Measurements from ENCODE around the gene ADAM15. TPM values are rescaled to one million over a fixed set of nuclear protein-coding genes. Genes with fewer than 3 reads are reported as not detected.

Gene ADAM15
- total RNA-seq, 1 experiment from 2014 or later: 30.6 TPM

- Histone ChIP-seq H3T11ph (ENCODE audit: low read length) (no peak within 1 kb of the TSS), H4K8ac (replicated peaks; ENCODE audit: insufficient read length, low read depth, low read length) (no peak within 1 kb of the TSS), H3K79me2 (ENCODE audit: insufficient read depth, low read length) (no peaks in the 10 kb centered on the region; the same call in 1 of the 2 replicates), H3K4me1 (ENCODE audit: insufficient read depth, low read length) (peaks cover 5% of the 10 kb centered on the region; the same call in 1 of the 2 replicates), H3K79me1 (ENCODE audit: insufficient read depth, low read depth, low read length, poor library complexity, severe bottlenecking) (no peaks in the 10 kb centered on the region), H3K9me3 (ENCODE audit: control insufficient read depth, low read depth, low read length) (no peaks in the 10 kb centered on the region), H3K23ac (ENCODE audit: insufficient read length, low read depth, low read length) (no peak within 1 kb of the TSS), H2BK5ac (ENCODE audit: insufficient read length, low read length) (no peak within 1 kb of the TSS), H3K23me2 (ENCODE audit: insufficient read length, low read depth, low read length, poor library complexity, severe bottlenecking) (peaks cover 26% of the 10 kb centered on the region), H2BK15ac (ENCODE audit: low read depth, low read length) (no peak within 1 kb of the TSS), H3K18ac (ENCODE audit: insufficient read length, low read depth, low read length) (no peak within 1 kb of the TSS), H2BK120ac (ENCODE audit: low read depth, low read length, poor library complexity, severe bottlenecking) (no peak within 1 kb of the TSS), H2AFZ (ENCODE audit: low read length) (no peak within 1 kb of the TSS), H2BK20ac (ENCODE audit: low read depth, low read length, poor library complexity, severe bottlenecking) (no peak within 1 kb of the TSS), H2BK12ac (ENCODE audit: insufficient read length, low read depth, low read length) (no peak within 1 kb of the TSS), H3K27me3 (ENCODE audit: insufficient read depth, low read length) (no peaks in the 10 kb centered on the region), H3K27ac (ENCODE audit: insufficient read length, low read depth, low read length) (no peak within 1 kb of the TSS), H3K9ac (ENCODE audit: extremely low read depth, insufficient read length, low read length) (peak within 1 kb of the TSS; percentile 36), H2AK5ac (ENCODE audit: insufficient read length, low read length) (no peak within 1 kb of the TSS), H3K14ac (ENCODE audit: insufficient read depth, low read length) (peak within 1 kb of the TSS; percentile 32), H4K91ac (ENCODE audit: insufficient read length, low read depth, low read length) (no peak within 1 kb of the TSS), H3K4ac (ENCODE audit: low read depth, low read length) (no peak within 1 kb of the TSS), H3K4me2 (ENCODE audit: insufficient read depth, insufficient read length, low read length) (peak within 1 kb of the TSS; percentile 90), H3K56ac (ENCODE audit: insufficient read length, low read depth, low read length) (no peak within 1 kb of the TSS), H4K5ac (ENCODE audit: insufficient read length, low read depth, low read length) (no peak within 1 kb of the TSS), H4K20me1 (ENCODE audit: control insufficient read depth, insufficient read depth, insufficient read length) (no peaks in the 10 kb centered on the region)
- Mint-ChIP-seq H3K4me3 (peak within 1 kb of the TSS; percentile 93 to 97), H3K36me3 (ENCODE audit: insufficient read depth in 1 of 3, low read depth in 3 of 3) (no peaks in the 10 kb centered on the region; a peak in 2 of 7 replicates), H3K9me3 (peaks cover 0 to 2% of the 10 kb centered on the region in 2 experiments; a peak in 3 of 5 replicates), H3K27ac (peak within 1 kb of the TSS; percentile 93 to 96 (median 95); a peak in 6 of 7 replicates), H3K27me3 (ENCODE audit: low read depth) (no peaks in the 10 kb centered on the region), H3K4me1 (peaks cover 34 to 43% of the 10 kb centered on the region in 2 experiments)
- no peak for TF ChIP-seq CTCF (conservative IDR thresholded peaks at IDR 0.05)
- WGBS (ENCODE audit: extremely low coverage, insufficient read length, low lambda C conversion rate): no CpG with 5 or more reads among the region's 35 CpGs
- DNase-seq: peak; percentile 39
Measured at GRCh38 chr1:155002464-155003226, 48.5 kb upstream of the ADAM15 start, which contains the start of gene ZBTB7B. Gene ZBTB7B, plus strand, starts transcription at chr1:155002802. Its CDS starts 11,859 bp downstream, at chr1:155014661.
